ENCODE data around the gene CSRP2.

The CSRP2 gene

GRCh38 chr12:76847260-76847659, 31.6 kb downstream of the CSRP2 start:
- H3K4me2 ChIP-seq (ENCODE audit: low read length) = no peak overlapping the region
- TF ChIP-seq CTCF (IDR thresholded peaks at IDR 0.05; ENCODE audit: low read depth, low read length) (no peak), EZH2phosphoT487 (IDR thresholded peaks at IDR 0.05; ENCODE audit: low read depth) (no peak)
- no peaks in the 10 kb centered on the region for H3K79me2 ChIP-seq (ENCODE audit: low read length)
- no peak overlapping the region for H2AFZ ChIP-seq (ENCODE audit: low read depth, low read length)
- no peak overlapping the region for H3K9ac ChIP-seq (ENCODE audit: low read length)
- H3K9me3 ChIP-seq (ENCODE audit: insufficient read depth, low read length) = no peaks in the 10 kb centered on the region
- peaks cover 20% of the 10 kb centered on the region for H3K36me3 ChIP-seq (replicated peaks; ENCODE audit: low read depth, low read length)
- no peaks in the 10 kb centered on the region for H3K27me3 ChIP-seq (ENCODE audit: low read depth, low read length)
- H3K4me1 ChIP-seq (ENCODE audit: low read length) = no peaks in the 10 kb centered on the region
- H3K4me3 ChIP-seq (ENCODE audit: low read length) = no peak overlapping the region
- no peak overlapping the region for H3K27ac ChIP-seq (ENCODE audit: low read length)
- H4K20me1 ChIP-seq (ENCODE audit: insufficient read depth, low read length) = no peaks in the 10 kb centered on the region

- Histone ChIP-seq H3K27me3 (ENCODE audit: low read depth, low read length) (no peaks in the 10 kb centered on the region), H3K9me3 (ENCODE audit: insufficient read depth, low read length) (no peaks in the 10 kb centered on the region), H3K4me2 (ENCODE audit: low read length) (no peak overlapping the region), H3K27ac (ENCODE audit: low read length) (no peak overlapping the region), H3K79me2 (ENCODE audit: low read length) (no peaks in the 10 kb centered on the region), H3K9ac (ENCODE audit: low read length) (no peak overlapping the region), H4K20me1 (ENCODE audit: insufficient read depth, low read length) (no peaks in the 10 kb centered on the region), H2AFZ (ENCODE audit: low read depth, low read length) (no peak overlapping the region), H3K36me3 (replicated peaks; ENCODE audit: low read depth, low read length) (peaks cover 11% of the 10 kb centered on the region), H3K4me3 (ENCODE audit: low read length) (no peak overlapping the region), H3K4me1 (ENCODE audit: low read length) (no peaks in the 10 kb centered on the region)
- TF ChIP-seq CTCF (IDR thresholded peaks at IDR 0.05; ENCODE audit: low read depth, low read length) = no peak
- TF ChIP-seq EZH2phosphoT487 (IDR thresholded peaks at IDR 0.05; ENCODE audit: low read depth) = no peak
Observed at GRCh38 chr12:76836633-76837032, 42.2 kb downstream of the CSRP2 start.

- Histone ChIP-seq H3K9ac (ENCODE audit: low read length) (no peak overlapping the region), H3K4me3 (ENCODE audit: low read length) (no peak overlapping the region), H4K20me1 (ENCODE audit: insufficient read depth, low read length) (no peaks in the 10 kb centered on the region), H3K36me3 (replicated peaks; ENCODE audit: low read depth, low read length) (peaks cover 17% of the 10 kb centered on the region), H2AFZ (ENCODE audit: low read depth, low read length) (no peak overlapping the region), H3K27ac (ENCODE audit: low read length) (no peak overlapping the region), H3K27me3 (ENCODE audit: low read depth, low read length) (no peaks in the 10 kb centered on the region), H3K9me3 (ENCODE audit: insufficient read depth, low read length) (no peaks in the 10 kb centered on the region), H3K79me2 (ENCODE audit: low read length) (no peaks in the 10 kb centered on the region), H3K4me1 (ENCODE audit: low read length) (no peaks in the 10 kb centered on the region), H3K4me2 (ENCODE audit: low read length) (no peak overlapping the region)
- TF ChIP-seq EZH2phosphoT487 (IDR thresholded peaks at IDR 0.05; ENCODE audit: low read depth) = no peak
- TF ChIP-seq CTCF (IDR thresholded peaks at IDR 0.05; ENCODE audit: low read depth, low read length) = no peak
Observed at GRCh38 chr12:76830436-76830835, 48.4 kb downstream of the CSRP2 start.

- Histone ChIP-seq H3K4me2 (ENCODE audit: low read length) (no peak overlapping the region), H3K4me1 (ENCODE audit: low read length) (no peaks in the 10 kb centered on the region), H4K20me1 (ENCODE audit: insufficient read depth, low read length) (no peaks in the 10 kb centered on the region), H3K4me3 (ENCODE audit: low read length) (no peak overlapping the region), H3K79me2 (ENCODE audit: low read length) (no peaks in the 10 kb centered on the region), H3K9me3 (ENCODE audit: insufficient read depth, low read length) (no peaks in the 10 kb centered on the region), H3K27me3 (ENCODE audit: low read depth, low read length) (no peaks in the 10 kb centered on the region), H2AFZ (ENCODE audit: low read depth, low read length) (no peak overlapping the region), H3K27ac (ENCODE audit: low read length) (no peak overlapping the region), H3K36me3 (replicated peaks; ENCODE audit: low read depth, low read length) (no peaks in the 10 kb centered on the region), H3K9ac (ENCODE audit: low read length) (no peak overlapping the region)
- no peak for TF ChIP-seq EZH2phosphoT487 (IDR thresholded peaks at IDR 0.05; ENCODE audit: low read depth)
- peak; percentile 50 for TF ChIP-seq CTCF (IDR thresholded peaks at IDR 0.05; ENCODE audit: low read depth, low read length)
Observed at GRCh38 chr12:76820888-76821482, 57.8 kb downstream of the CSRP2 start.
